IPS-18c (cell line): ENCODE results near the gene DPRX.

Experiments
- H3K4me3 ChIP-seq: 2 replicates; pipeline ENCODE4 v1.7.0; 2013; ENCODE audit warnings: low read depth, mild to moderate bottlenecking, low read length, moderate library complexity; ENCODE audit not compliant: insufficient read depth
- H3K9me3 ChIP-seq: one replicate; pipeline ENCODE4 v1.6.1; 2013; ENCODE audit warnings: mild to moderate bottlenecking, low read length, moderate library complexity; ENCODE audit not compliant: control insufficient read depth, insufficient read depth

Gene DPRX

GRCh38 chr19:53631949-53632407 lies at the start of gene DPRX:
DPRX (plus strand) TSS chr19:53631999; CDS start chr19:53632107, 108 bp downstream.
- Histone ChIP-seq H3K4me3 (no peak within 1 kb of the TSS), H3K9me3 (no peaks in the 10 kb centered on the region)

- Histone ChIP-seq H3K4me3 (no peak overlapping the region), H3K9me3 (no peaks in the 10 kb centered on the region)
These were observed 48.6 kb upstream of the DPRX start for GRCh38 chr19:53583181-53583580.

GRCh38 chr19:53586277-53586691 lies 45.5 kb upstream of the DPRX start:
- Histone ChIP-seq H3K9me3 (no peaks in the 10 kb centered on the region), H3K4me3 (no peak overlapping the region)

GRCh38 chr19:53594811-53595509 lies 36.8 kb upstream of the DPRX start:
- H3K9me3 ChIP-seq = no peaks in the 10 kb centered on the region

GRCh38 chr19:53595510-53595867 lies 36.3 kb upstream of the DPRX start:
- H3K4me3 ChIP-seq = no peak overlapping the region; the same call in 1 of the 2 replicates
- no peaks in the 10 kb centered on the region for H3K9me3 ChIP-seq

More at GRCh38 chr19:53594811-53595509, 36.8 kb upstream of the DPRX start:
- H3K4me3 ChIP-seq = no peak overlapping the region

- H3K4me3 ChIP-seq = no peak overlapping the region
These were observed 35.7 kb upstream of the DPRX start for GRCh38 chr19:53596056-53596455.

GRCh38 chr19:53597023-53597422 lies 34.8 kb upstream of the DPRX start:
- Histone ChIP-seq H3K9me3 (no peaks in the 10 kb centered on the region), H3K4me3 (no peak overlapping the region)

More at GRCh38 chr19:53596056-53596455, 35.7 kb upstream of the DPRX start:
- H3K9me3 ChIP-seq = no peaks in the 10 kb centered on the region

- H3K4me3 ChIP-seq = no peak overlapping the region
- H3K9me3 ChIP-seq = no peaks in the 10 kb centered on the region
These were observed 33.4 kb upstream of the DPRX start for GRCh38 chr19:53598361-53598760.

- Histone ChIP-seq H3K9me3 (no peaks in the 10 kb centered on the region), H3K4me3 (no peak overlapping the region)
These were observed 31.6 kb upstream of the DPRX start for GRCh38 chr19:53600217-53600616.

- no peaks in the 10 kb centered on the region for H3K9me3 ChIP-seq
- H3K4me3 ChIP-seq = no peak overlapping the region
These were observed 25.8 kb upstream of the DPRX start for GRCh38 chr19:53606031-53606430.

- no peaks in the 10 kb centered on the region for H3K9me3 ChIP-seq
These were observed 23.4 kb upstream of the DPRX start for GRCh38 chr19:53608381-53608780.

GRCh38 chr19:53612762-53613526 lies 18.9 kb upstream of the DPRX start:
- H3K9me3 ChIP-seq = no peaks in the 10 kb centered on the region

More at GRCh38 chr19:53608381-53608780, 23.4 kb upstream of the DPRX start:
- no peak overlapping the region for H3K4me3 ChIP-seq

GRCh38 chr19:53621885-53622740 lies 9.7 kb upstream of the DPRX start:
- H3K9me3 ChIP-seq = no peaks in the 10 kb centered on the region
- H3K4me3 ChIP-seq = no peak overlapping the region

More at GRCh38 chr19:53612762-53613526, 18.9 kb upstream of the DPRX start:
- no peak overlapping the region for H3K4me3 ChIP-seq

GRCh38 chr19:53624771-53625545 lies 6.8 kb upstream of the DPRX start:
- H3K4me3 ChIP-seq = no peak overlapping the region; the same call in 1 of the 2 replicates
- no peaks in the 10 kb centered on the region for H3K9me3 ChIP-seq

- H3K9me3 ChIP-seq = no peaks in the 10 kb centered on the region
- H3K4me3 ChIP-seq = no peak overlapping the region
These were observed 5.3 kb upstream of the DPRX start for GRCh38 chr19:53626486-53626885.

- Histone ChIP-seq H3K9me3 (no peaks in the 10 kb centered on the region), H3K4me3 (no peak overlapping the region)
These were observed 4.8 kb upstream of the DPRX start for GRCh38 chr19:53626976-53627375.

GRCh38 chr19:53634768-53635167 lies 3.0 kb downstream of the DPRX start:
- Histone ChIP-seq H3K9me3 (no peaks in the 10 kb centered on the region), H3K4me3 (no peak overlapping the region)
